ENCODE measurements around the gene CIB1. TPM values are rescaled to one million over a fixed set of nuclear protein-coding genes. Genes with fewer than 3 reads are reported as not detected.
A peak's percentile ranks its signal among the peaks of the same experiment; 100 is the strongest.

The CIB1 gene
- total and polyA plus RNA-seq, 10 of the 15 experiments (the other 5 are each of a cell fraction or from before 2014, with no cell fraction given): 10.8 to 155 (median 81.9) TPM

GRCh38 chr15:90203922-90204321 is 29.8 kb downstream of the CIB1 start (continued):
- TF ChIP-seq BACH1 (IDR thresholded peaks at IDR 0.05; ENCODE audit: borderline replicate concordance) (no peak), CREB1 (IDR thresholded peaks at IDR 0.05; ENCODE audit: low read depth) (no peak), ZNF384 (IDR thresholded peaks at IDR 0.05; ENCODE audit: borderline replicate concordance, low read depth, low read length) (no peak), BMI1 (IDR thresholded peaks at IDR 0.05; ENCODE audit: borderline replicate concordance) (no peak), NFXL1 (IDR thresholded peaks at IDR 0.05; ENCODE audit: borderline replicate concordance) (no peak), SMAD1 (IDR thresholded peaks at IDR 0.05; ENCODE audit: low read depth, partially characterized antibody) (peak; percentile 82), ZBTB33 (IDR thresholded peaks at IDR 0.05) (no peak), ZBTB40 (IDR thresholded peaks at IDR 0.05; ENCODE audit: borderline replicate concordance) (no peak), PML (IDR thresholded peaks at IDR 0.05; ENCODE audit: low read length) (no peak), WRNIP1 (IDR thresholded peaks at IDR 0.05; ENCODE audit: borderline replicate concordance, low read depth, low read length) (no peak)
- TF ChIP-seq, protein P1, sequence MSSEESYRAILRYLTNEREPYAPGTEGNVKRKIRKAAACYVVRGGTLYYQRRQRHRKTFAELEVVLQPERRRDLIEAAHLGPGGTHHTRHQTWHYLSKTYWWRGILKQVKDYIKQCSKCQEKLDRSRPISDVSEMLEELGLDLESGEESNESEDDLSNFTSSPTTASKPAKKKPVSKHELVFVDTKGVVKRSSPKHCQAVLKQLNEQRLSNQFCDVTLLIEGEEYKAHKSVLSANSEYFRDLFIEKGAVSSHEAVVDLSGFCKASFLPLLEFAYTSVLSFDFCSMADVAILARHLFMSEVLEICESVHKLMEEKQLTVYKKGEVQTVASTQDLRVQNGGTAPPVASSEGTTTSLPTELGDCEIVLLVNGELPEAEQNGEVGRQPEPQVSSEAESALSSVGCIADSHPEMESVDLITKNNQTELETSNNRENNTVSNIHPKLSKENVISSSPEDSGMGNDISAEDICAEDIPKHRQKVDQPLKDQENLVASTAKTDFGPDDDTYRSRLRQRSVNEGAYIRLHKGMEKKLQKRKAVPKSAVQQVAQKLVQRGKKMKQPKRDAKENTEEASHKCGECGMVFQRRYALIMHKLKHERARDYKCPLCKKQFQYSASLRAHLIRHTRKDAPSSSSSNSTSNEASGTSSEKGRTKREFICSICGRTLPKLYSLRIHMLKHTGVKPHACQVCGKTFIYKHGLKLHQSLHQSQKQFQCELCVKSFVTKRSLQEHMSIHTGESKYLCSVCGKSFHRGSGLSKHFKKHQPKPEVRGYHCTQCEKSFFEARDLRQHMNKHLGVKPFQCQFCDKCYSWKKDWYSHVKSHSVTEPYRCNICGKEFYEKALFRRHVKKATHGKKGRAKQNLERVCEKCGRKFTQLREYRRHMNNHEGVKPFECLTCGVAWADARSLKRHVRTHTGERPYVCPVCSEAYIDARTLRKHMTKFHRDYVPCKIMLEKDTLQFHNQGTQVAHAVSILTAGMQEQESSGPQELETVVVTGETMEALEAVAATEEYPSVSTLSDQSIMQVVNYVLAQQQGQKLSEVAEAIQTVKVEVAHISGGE (CRISPR knock-in tag; IDR thresholded peaks at IDR 0.05): no peak
